ENCODE data around the gene CFAP58.
A peak's percentile ranks its signal among the peaks of the same experiment; 100 is the strongest.

CFAP58 gene

DNA sequence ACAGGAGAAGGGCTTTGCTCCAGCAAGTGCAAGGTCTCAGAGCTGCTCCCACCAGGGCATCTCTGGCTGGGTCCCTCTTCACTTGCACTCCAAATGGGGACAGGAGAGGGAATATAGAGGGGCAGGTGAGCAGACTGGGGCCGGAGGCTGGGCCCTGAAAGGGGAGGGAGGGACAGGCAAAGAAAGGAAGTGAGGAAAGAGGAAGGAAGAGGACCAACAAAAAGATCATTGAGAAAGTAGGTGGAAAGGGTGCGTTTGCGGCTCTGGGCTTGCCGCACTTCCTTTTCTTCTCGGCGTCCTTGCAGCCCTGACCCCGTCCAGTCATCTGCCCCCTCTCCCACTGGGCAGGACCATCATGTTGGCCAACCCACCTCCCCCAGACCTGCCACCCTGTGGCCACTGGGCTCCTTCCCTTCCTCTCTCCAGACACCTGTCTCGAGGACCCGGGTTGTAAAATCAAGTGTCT lies 29.4 kb upstream of the CFAP58 start:
- Histone ChIP-seq H3K4me3 (ENCODE audit: low read length) (no peak overlapping the region), H3K9ac (ENCODE audit: low read length) (no peak overlapping the region), H3K4me1 (ENCODE audit: control insufficient read depth, low read depth, low read length) (peaks cover 61% of the 10 kb centered on the region)

GRCh38 chr10:104324931-104325330 lies 28.7 kb upstream of the CFAP58 start:
- H3K4me1 ChIP-seq (ENCODE audit: control insufficient read depth, low read depth, low read length): peaks cover 64% of the 10 kb centered on the region
- no peak overlapping the region for H3K9ac ChIP-seq (ENCODE audit: low read length)
- no peak overlapping the region for H3K4me3 ChIP-seq (ENCODE audit: low read length)
- H3K27ac ChIP-seq (ENCODE audit: low read length): no peak overlapping the region
- H3K27me3 ChIP-seq (ENCODE audit: control insufficient read depth, insufficient read depth, low read length): no peaks in the 10 kb centered on the region
- H3K9me3 ChIP-seq (ENCODE audit: control insufficient read depth, low read depth, low read length): no peaks in the 10 kb centered on the region
- no peaks in the 10 kb centered on the region for H3K36me3 ChIP-seq (ENCODE audit: control insufficient read depth, low read depth, low read length)

More for the DNA sequence above, 29.4 kb upstream of the CFAP58 start:
- H3K27me3 ChIP-seq (ENCODE audit: control insufficient read depth, insufficient read depth, low read length): no peaks in the 10 kb centered on the region
- no peak overlapping the region for H3K27ac ChIP-seq (ENCODE audit: low read length)
- no peaks in the 10 kb centered on the region for H3K36me3 ChIP-seq (ENCODE audit: control insufficient read depth, low read depth, low read length)
- no peaks in the 10 kb centered on the region for H3K9me3 ChIP-seq (ENCODE audit: control insufficient read depth, low read depth, low read length)

GRCh38 chr10:104325436-104326435 lies 27.9 kb upstream of the CFAP58 start:
- H3K27me3 ChIP-seq (ENCODE audit: control insufficient read depth, insufficient read depth, low read length): no peaks in the 10 kb centered on the region
- no peaks in the 10 kb centered on the region for H3K36me3 ChIP-seq (ENCODE audit: control insufficient read depth, low read depth, low read length)
- no peak overlapping the region for H3K4me3 ChIP-seq (ENCODE audit: low read length)
- H3K9ac ChIP-seq (ENCODE audit: low read length): no peak overlapping the region
- no peaks in the 10 kb centered on the region for H3K9me3 ChIP-seq (ENCODE audit: control insufficient read depth, low read depth, low read length)
- H3K27ac ChIP-seq (ENCODE audit: low read length): no peak overlapping the region
- peaks cover 68% of the 10 kb centered on the region for H3K4me1 ChIP-seq (ENCODE audit: control insufficient read depth, low read depth, low read length)

DNA sequence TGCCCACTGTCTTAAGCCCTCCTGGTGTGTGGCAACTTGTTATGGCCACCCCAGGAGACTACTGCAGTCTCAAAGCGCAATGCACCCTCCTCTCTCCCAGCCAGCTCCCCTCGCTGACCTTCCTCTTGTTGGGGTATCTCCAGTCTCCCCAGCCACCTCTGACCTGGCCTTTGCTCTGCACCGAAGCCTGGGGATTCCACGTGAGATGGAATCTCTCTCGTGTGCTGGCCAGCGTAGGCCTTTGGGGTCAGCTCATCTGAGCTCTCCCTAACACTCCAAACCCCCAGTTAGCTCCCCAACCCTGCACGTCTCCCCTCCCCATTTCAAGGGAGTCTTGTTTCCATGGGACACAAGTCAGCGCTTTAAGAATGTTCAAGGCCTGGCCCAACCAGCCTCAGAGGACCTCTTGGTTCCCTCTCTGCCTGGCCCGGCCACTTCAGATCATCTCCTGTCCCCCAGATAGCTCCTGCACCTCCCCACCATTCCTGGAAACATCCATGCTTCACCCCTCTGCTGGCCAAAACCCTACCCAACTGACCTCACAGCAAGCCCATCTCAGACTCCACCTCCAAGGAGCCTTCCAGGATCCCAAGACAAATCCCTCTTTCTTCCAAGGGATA lies 26.5 kb upstream of the CFAP58 start:
- Histone ChIP-seq H3K9me3 (ENCODE audit: control insufficient read depth, low read depth, low read length) (no peaks in the 10 kb centered on the region), H3K4me3 (ENCODE audit: low read length) (peak overlapping the region; percentile 31), H3K9ac (ENCODE audit: low read length) (no peak overlapping the region), H3K36me3 (ENCODE audit: control insufficient read depth, low read depth, low read length) (no peaks in the 10 kb centered on the region), H3K27me3 (ENCODE audit: control insufficient read depth, insufficient read depth, low read length) (no peaks in the 10 kb centered on the region), H3K4me1 (ENCODE audit: control insufficient read depth, low read depth, low read length) (peaks cover 78% of the 10 kb centered on the region), H3K27ac (ENCODE audit: low read length) (no peak overlapping the region)

DNA sequence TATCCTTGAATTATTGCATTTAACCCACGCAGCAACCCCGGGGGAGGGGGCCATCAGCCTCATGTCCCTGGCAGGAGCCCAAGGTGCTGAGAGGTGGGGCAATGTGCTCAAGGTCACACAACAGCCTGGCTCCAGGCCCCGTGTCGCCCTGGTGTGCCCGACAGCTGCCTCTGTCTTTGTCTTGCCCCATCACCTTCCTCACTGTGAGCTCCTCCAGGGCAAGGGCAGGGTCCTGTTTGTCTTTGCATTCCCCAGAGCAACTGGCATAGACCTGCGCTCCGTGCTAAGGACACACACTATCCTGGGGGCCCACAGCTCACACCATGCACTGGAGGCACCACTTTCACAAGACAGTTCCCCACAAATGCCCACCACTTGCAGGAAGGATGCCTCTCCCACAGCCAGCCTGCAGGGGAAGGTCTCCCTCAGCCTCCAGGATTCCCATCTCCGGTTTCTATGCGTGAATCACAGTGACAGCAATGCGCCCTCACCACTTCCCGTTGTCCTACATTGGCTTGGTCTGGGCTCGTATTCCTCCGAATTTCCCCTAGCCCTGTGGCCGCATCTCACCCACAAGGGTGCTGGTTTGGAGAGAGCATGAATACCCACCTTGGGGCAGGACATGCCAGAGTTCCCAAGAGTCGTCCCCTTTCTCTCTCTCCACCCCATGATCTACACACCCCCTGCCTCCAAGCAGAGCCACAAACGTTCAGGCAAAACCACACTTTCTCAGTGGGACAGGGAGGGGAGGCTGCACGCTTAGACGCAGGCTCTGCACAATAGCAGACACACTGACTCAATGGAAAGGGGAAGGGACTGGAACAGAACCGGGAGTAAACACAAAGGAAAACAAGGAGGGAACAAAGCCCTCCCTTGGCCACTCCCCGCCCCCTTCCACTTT lies 25.6 kb upstream of the CFAP58 start:
- peaks cover 78% of the 10 kb centered on the region for H3K4me1 ChIP-seq (ENCODE audit: control insufficient read depth, low read depth, low read length)
- no peaks in the 10 kb centered on the region for H3K36me3 ChIP-seq (ENCODE audit: control insufficient read depth, low read depth, low read length)
- no peaks in the 10 kb centered on the region for H3K27me3 ChIP-seq (ENCODE audit: control insufficient read depth, insufficient read depth, low read length)
- H3K9ac ChIP-seq (ENCODE audit: low read length): peak overlapping the region; percentile 68
- H3K27ac ChIP-seq (ENCODE audit: low read length): peak overlapping the region; percentile 93
- no peaks in the 10 kb centered on the region for H3K9me3 ChIP-seq (ENCODE audit: control insufficient read depth, low read depth, low read length)
- H3K4me3 ChIP-seq (ENCODE audit: low read length): peak overlapping the region; percentile 31

DNA sequence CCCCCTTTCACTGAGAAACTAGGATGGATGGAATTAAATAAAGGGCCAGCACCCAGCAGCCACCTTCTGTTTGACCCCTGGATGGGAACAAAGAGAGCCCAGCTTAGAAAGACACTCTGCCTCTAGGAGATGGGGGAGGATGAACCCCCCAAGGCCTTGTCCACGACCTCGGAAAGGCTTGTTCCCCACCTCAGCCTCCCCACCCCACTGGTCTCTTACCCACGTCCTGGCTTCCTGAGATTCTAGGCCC lies 25.1 kb upstream of the CFAP58 start:
- Histone ChIP-seq H3K36me3 (ENCODE audit: control insufficient read depth, low read depth, low read length) (no peaks in the 10 kb centered on the region), H3K4me3 (ENCODE audit: low read length) (peak overlapping the region; percentile 31), H3K27me3 (ENCODE audit: control insufficient read depth, insufficient read depth, low read length) (no peaks in the 10 kb centered on the region), H3K9me3 (ENCODE audit: control insufficient read depth, low read depth, low read length) (no peaks in the 10 kb centered on the region), H3K4me1 (ENCODE audit: control insufficient read depth, low read depth, low read length) (peaks cover 78% of the 10 kb centered on the region), H3K9ac (ENCODE audit: low read length) (peak overlapping the region; percentile 68), H3K27ac (ENCODE audit: low read length) (peak overlapping the region; percentile 93)

DNA sequence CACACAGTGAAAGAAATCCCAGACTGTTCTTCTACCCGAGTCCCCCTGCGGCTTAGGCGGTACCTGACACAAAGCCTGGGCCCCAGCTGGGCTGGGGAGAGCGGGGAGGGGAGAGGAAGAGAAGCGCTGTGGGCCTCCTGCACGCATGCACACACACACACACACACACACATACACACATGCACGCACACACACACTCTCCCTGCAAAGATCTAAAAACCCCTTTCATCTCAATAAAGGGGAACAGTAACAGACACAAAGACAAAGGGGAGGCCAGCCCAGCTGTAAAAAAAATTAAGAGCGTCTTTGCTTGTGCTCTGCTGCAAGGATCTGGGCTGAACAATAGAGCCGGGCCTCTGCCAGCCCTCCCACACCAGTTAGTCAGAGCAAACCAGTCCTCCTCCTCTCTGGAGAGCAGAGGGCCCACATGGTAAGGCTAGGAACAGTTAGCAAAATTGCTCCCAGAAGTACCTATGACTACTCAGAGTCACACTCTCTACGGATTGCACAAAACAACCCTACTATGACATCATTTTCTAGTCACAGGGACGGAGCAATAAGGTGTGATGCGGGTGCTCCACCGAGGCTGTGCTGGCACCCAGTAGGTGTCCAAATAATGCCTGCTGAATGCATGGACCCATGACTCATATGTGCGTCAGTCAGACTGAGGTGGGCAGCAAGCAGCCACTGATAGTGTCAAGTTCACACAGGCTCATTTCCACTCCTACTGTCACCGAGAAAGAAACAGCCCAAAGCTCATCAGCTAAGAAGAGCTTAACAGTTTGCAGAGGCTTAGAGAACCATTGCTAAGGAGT lies 24.5 kb upstream of the CFAP58 start:
- H3K36me3 ChIP-seq (ENCODE audit: control insufficient read depth, low read depth, low read length): no peaks in the 10 kb centered on the region
- H3K4me3 ChIP-seq (ENCODE audit: low read length): peak overlapping the region; percentile 31
- peak overlapping the region; percentile 93 for H3K27ac ChIP-seq (ENCODE audit: low read length)
- no peaks in the 10 kb centered on the region for H3K27me3 ChIP-seq (ENCODE audit: control insufficient read depth, insufficient read depth, low read length)
- H3K9ac ChIP-seq (ENCODE audit: low read length): peak overlapping the region; percentile 68
- peaks cover 78% of the 10 kb centered on the region for H3K4me1 ChIP-seq (ENCODE audit: control insufficient read depth, low read depth, low read length)
- H3K9me3 ChIP-seq (ENCODE audit: control insufficient read depth, low read depth, low read length): no peaks in the 10 kb centered on the region

GRCh38 chr10:104329735-104330134 lies 23.9 kb upstream of the CFAP58 start:
- Histone ChIP-seq H3K9ac (ENCODE audit: low read length) (peak overlapping the region; percentile 68), H3K27me3 (ENCODE audit: control insufficient read depth, insufficient read depth, low read length) (no peaks in the 10 kb centered on the region), H3K4me3 (ENCODE audit: low read length) (no peak overlapping the region), H3K9me3 (ENCODE audit: control insufficient read depth, low read depth, low read length) (no peaks in the 10 kb centered on the region), H3K27ac (ENCODE audit: low read length) (peak overlapping the region; percentile 93), H3K36me3 (ENCODE audit: control insufficient read depth, low read depth, low read length) (no peaks in the 10 kb centered on the region), H3K4me1 (ENCODE audit: control insufficient read depth, low read depth, low read length) (peaks cover 80% of the 10 kb centered on the region)

DNA sequence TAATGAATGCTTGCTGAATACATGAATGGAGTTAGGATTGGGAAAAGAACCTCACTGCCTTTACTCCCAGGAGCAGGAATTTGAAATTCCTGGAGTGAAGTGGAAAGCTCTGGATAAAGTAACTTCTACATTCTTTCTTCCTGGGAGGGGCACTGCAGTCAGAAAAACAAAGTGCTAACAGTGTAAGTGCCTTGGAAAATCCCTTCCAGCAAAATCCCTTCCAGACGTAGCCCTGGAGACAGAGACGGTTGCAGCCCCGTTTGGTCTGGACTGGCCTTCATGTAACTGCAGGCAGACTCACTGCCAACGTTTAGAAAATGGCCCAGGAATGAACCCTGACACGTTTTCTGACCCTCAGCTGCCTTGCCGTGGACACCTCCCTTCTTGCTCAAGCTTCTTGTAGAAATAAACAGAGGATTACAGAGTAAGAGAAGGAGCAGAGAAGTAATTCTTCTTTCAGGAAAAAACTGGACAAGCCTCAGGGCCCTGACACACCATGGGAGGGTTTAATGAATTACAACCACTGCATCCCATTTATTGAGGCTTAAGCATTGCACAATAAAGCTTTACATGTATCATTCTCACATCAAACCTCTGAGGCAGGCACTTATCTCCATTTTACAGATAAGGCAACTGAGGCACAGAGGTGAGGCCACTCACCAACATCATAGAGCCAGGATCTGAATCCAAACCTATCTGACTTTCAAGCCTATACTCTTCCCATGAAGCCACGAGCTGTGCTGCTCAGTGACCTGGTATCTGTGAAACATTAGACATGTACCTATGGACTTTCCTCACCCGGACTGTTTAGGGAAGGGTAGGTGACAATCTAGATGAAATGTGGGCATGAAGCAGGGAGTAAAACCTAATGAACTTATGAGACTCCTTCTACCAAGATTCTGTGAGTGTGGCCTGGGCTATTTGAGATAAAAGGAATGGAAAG lies 23.2 kb upstream of the CFAP58 start:
- Histone ChIP-seq H3K4me3 (ENCODE audit: low read length) (no peak overlapping the region), H3K27me3 (ENCODE audit: control insufficient read depth, insufficient read depth, low read length) (no peaks in the 10 kb centered on the region), H3K9me3 (ENCODE audit: control insufficient read depth, low read depth, low read length) (no peaks in the 10 kb centered on the region), H3K36me3 (ENCODE audit: control insufficient read depth, low read depth, low read length) (no peaks in the 10 kb centered on the region), H3K4me1 (ENCODE audit: control insufficient read depth, low read depth, low read length) (peaks cover 86% of the 10 kb centered on the region), H3K9ac (ENCODE audit: low read length) (peak overlapping the region; percentile 21), H3K27ac (ENCODE audit: low read length) (peak overlapping the region; percentile 5)

GRCh38 chr10:104331208-104331838 lies 22.3 kb upstream of the CFAP58 start:
- Histone ChIP-seq H3K36me3 (ENCODE audit: control insufficient read depth, low read depth, low read length) (no peaks in the 10 kb centered on the region), H3K27ac (ENCODE audit: low read length) (peak overlapping the region; percentile 8), H3K9me3 (ENCODE audit: control insufficient read depth, low read depth, low read length) (no peaks in the 10 kb centered on the region), H3K27me3 (ENCODE audit: control insufficient read depth, insufficient read depth, low read length) (no peaks in the 10 kb centered on the region), H3K4me3 (ENCODE audit: low read length) (peak overlapping the region; percentile 11), H3K4me1 (ENCODE audit: control insufficient read depth, low read depth, low read length) (peaks cover 93% of the 10 kb centered on the region), H3K9ac (ENCODE audit: low read length) (peak overlapping the region; percentile 21)
